Measurements from ENCODE around the gene CCL22. TPM values are rescaled to one million over a fixed set of nuclear protein-coding genes. Genes with fewer than 3 reads are reported as not detected.

CCL22 gene
- total and polyA plus RNA-seq, 2 experiments from 2014 or later: 0.19 TPM; not detected in 1

DNA sequence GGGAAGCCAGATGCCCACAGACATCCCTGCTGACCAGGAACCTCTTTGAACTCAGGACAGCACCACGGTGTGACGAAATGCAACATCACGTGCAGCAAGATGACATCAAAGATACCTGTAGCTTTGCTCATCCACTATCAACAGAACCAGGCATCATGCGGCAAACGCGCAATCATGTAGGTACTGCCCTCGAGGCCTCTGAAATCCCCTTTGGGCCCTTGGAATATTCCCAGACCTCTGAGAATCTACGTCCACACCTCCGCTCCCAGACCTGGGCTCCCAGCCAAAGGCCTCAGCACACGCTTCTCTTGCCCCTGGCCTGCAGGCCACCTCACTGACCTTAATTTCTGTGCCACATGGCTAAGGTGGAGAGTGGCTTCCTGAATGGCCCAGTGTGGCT, 21.0 kb downstream of the CCL22 start:
- no peak for ATAC-seq

More for the DNA sequence above, 21.0 kb downstream of the CCL22 start:
- Histone ChIP-seq H3K4me3 (no peak overlapping the region), H3K9me2 (ENCODE audit: insufficient read depth) (peaks cover 3% of the 10 kb centered on the region; the same call in 1 of the 2 replicates), H3K79me2 (replicated peaks; ENCODE audit: insufficient read depth) (no peaks in the 10 kb centered on the region), H3K4me1 (ENCODE audit: insufficient read depth) (no peaks in the 10 kb centered on the region), H3K4me2 (no peak overlapping the region), H3F3A (replicated peaks; ENCODE audit: low read depth) (no peaks in the 10 kb centered on the region), H4K20me1 (replicated peaks; ENCODE audit: insufficient read depth) (no peaks in the 10 kb centered on the region), H3K27me3 (ENCODE audit: insufficient read depth) (no peaks in the 10 kb centered on the region), H3K27ac (ENCODE audit: low read depth) (no peak overlapping the region), H3K36me3 (ENCODE audit: insufficient read depth) (no peaks in the 10 kb centered on the region), H2AFZ (no peak overlapping the region)
- no peak overlapping the region for H3K4me3 Mint-ChIP-seq
- H3K36me3 Mint-ChIP-seq (ENCODE audit: low read depth): no peaks in the 10 kb centered on the region
- H3K9me3 Mint-ChIP-seq: no peaks in the 10 kb centered on the region; the same call in 2 of the 3 replicates
- no peak for TF ChIP-seq JUNB (IDR thresholded peaks at IDR 0.05; ENCODE audit: unreplicated experiment)
- TF ChIP-seq EZH2phosphoT487 (IDR thresholded peaks at IDR 0.05; ENCODE audit: unreplicated experiment): no peak
- no peak for TF ChIP-seq CTCF (conservative IDR thresholded peaks at IDR 0.05; ENCODE audit: low read depth in 2 of 2)
- TF ChIP-seq STAT1 (IDR thresholded peaks at IDR 0.05; ENCODE audit: unreplicated experiment): no peak
- no peak for TF ChIP-seq EZH2 (IDR thresholded peaks at IDR 0.05; ENCODE audit: low read depth, unreplicated experiment)
- TF ChIP-seq ZNF331 (CRISPR knock-in tag; IDR thresholded peaks at IDR 0.05; ENCODE audit: low read depth): no peak
- TF ChIP-seq, protein P1, sequence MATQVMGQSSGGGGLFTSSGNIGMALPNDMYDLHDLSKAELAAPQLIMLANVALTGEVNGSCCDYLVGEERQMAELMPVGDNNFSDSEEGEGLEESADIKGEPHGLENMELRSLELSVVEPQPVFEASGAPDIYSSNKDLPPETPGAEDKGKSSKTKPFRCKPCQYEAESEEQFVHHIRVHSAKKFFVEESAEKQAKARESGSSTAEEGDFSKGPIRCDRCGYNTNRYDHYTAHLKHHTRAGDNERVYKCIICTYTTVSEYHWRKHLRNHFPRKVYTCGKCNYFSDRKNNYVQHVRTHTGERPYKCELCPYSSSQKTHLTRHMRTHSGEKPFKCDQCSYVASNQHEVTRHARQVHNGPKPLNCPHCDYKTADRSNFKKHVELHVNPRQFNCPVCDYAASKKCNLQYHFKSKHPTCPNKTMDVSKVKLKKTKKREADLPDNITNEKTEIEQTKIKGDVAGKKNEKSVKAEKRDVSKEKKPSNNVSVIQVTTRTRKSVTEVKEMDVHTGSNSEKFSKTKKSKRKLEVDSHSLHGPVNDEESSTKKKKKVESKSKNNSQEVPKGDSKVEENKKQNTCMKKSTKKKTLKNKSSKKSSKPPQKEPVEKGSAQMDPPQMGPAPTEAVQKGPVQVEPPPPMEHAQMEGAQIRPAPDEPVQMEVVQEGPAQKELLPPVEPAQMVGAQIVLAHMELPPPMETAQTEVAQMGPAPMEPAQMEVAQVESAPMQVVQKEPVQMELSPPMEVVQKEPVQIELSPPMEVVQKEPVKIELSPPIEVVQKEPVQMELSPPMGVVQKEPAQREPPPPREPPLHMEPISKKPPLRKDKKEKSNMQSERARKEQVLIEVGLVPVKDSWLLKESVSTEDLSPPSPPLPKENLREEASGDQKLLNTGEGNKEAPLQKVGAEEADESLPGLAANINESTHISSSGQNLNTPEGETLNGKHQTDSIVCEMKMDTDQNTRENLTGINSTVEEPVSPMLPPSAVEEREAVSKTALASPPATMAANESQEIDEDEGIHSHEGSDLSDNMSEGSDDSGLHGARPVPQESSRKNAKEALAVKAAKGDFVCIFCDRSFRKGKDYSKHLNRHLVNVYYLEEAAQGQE (IDR thresholded peaks at IDR 0.05; ENCODE audit: unreplicated experiment): no peak
- no peak for TF ChIP-seq NANOG (IDR thresholded peaks at IDR 0.05; ENCODE audit: borderline replicate concordance)
- TF ChIP-seq, protein P2, sequence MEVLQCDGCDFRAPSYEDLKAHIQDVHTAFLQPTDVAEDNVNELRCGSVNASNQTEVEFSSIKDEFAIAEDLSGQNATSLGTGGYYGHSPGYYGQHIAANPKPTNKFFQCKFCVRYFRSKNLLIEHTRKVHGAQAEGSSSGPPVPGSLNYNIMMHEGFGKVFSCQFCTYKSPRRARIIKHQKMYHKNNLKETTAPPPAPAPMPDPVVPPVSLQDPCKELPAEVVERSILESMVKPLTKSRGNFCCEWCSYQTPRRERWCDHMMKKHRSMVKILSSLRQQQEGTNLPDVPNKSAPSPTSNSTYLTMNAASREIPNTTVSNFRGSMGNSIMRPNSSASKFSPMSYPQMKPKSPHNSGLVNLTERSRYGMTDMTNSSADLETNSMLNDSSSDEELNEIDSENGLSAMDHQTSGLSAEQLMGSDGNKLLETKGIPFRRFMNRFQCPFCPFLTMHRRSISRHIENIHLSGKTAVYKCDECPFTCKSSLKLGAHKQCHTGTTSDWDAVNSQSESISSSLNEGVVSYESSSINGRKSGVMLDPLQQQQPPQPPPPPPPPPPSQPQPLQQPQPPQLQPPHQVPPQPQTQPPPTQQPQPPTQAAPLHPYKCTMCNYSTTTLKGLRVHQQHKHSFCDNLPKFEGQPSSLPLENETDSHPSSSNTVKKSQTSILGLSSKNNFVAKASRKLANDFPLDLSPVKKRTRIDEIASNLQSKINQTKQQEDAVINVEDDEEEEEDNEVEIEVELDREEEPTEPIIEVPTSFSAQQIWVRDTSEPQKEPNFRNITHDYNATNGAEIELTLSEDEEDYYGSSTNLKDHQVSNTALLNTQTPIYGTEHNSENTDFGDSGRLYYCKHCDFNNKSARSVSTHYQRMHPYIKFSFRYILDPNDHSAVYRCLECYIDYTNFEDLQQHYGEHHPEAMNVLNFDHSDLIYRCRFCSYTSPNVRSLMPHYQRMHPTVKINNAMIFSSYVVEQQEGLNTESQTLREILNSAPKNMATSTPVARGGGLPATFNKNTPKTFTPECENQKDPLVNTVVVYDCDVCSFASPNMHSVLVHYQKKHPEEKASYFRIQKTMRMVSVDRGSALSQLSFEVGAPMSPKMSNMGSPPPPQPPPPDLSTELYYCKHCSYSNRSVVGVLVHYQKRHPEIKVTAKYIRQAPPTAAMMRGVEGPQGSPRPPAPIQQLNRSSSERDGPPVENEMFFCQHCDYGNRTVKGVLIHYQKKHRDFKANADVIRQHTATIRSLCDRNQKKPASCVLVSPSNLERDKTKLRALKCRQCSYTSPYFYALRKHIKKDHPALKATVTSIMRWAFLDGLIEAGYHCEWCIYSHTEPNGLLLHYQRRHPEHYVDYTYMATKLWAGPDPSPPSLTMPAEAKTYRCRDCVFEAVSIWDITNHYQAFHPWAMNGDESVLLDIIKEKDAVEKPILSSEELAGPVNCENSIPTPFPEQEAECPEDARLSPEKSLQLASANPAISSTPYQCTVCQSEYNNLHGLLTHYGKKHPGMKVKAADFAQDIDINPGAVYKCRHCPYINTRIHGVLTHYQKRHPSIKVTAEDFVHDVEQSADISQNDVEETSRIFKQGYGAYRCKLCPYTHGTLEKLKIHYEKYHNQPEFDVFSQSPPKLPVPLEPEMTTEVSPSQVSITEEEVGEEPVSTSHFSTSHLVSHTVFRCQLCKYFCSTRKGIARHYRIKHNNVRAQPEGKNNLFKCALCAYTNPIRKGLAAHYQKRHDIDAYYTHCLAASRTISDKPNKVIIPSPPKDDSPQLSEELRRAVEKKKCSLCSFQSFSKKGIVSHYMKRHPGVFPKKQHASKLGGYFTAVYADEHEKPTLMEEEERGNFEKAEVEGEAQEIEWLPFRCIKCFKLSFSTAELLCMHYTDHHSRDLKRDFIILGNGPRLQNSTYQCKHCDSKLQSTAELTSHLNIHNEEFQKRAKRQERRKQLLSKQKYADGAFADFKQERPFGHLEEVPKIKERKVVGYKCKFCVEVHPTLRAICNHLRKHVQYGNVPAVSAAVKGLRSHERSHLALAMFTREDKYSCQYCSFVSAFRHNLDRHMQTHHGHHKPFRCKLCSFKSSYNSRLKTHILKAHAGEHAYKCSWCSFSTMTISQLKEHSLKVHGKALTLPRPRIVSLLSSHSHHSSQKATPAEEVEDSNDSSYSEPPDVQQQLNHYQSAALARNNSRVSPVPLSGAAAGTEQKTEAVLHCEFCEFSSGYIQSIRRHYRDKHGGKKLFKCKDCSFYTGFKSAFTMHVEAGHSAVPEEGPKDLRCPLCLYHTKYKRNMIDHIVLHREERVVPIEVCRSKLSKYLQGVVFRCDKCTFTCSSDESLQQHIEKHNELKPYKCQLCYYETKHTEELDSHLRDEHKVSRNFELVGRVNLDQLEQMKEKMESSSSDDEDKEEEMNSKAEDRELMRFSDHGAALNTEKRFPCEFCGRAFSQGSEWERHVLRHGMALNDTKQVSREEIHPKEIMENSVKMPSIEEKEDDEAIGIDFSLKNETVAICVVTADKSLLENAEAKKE (CRISPR knock-in tag; IDR thresholded peaks at IDR 0.05): no peak
- TF ChIP-seq, protein P3, sequence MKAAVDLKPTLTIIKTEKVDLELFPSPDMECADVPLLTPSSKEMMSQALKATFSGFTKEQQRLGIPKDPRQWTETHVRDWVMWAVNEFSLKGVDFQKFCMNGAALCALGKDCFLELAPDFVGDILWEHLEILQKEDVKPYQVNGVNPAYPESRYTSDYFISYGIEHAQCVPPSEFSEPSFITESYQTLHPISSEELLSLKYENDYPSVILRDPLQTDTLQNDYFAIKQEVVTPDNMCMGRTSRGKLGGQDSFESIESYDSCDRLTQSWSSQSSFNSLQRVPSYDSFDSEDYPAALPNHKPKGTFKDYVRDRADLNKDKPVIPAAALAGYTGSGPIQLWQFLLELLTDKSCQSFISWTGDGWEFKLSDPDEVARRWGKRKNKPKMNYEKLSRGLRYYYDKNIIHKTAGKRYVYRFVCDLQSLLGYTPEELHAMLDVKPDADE (IDR thresholded peaks at IDR 0.05): no peak
- no peak for TF ChIP-seq POLR2AphosphoS5 (IDR thresholded peaks at IDR 0.05; ENCODE audit: low read depth)
- H3K4me1 Mint-ChIP-seq: peaks cover 10% of the 10 kb centered on the region
- no peak overlapping the region for H3K27ac Mint-ChIP-seq
- no peak for DNase-seq (ENCODE audit: low spot score)
- peaks cover 13% of the 10 kb centered on the region for H3K27me3 Mint-ChIP-seq (ENCODE audit: insufficient read depth, low read depth, poor library complexity)

Measured in GM23338 (cell line).